ENCODE measurements around the gene PEX11G. TPM values are rescaled to one million over a fixed set of nuclear protein-coding genes. Genes with fewer than 3 reads are reported as not detected.

The PEX11G gene
- total RNA-seq, 2 donors from 2014 or later, result 3.9 to 7.6 TPM

GRCh38 chr19:7475665-7476064 is 13.2 kb downstream of the PEX11G start:
- Histone ChIP-seq H3K27ac (no peak overlapping the region), H3K4me3 (no peak overlapping the region), H3K4me1 (peaks cover 9% of the 10 kb centered on the region), H3K9me3 (no peaks in the 10 kb centered on the region), H3K27me3 (no peaks in the 10 kb centered on the region), H3K36me3 (replicated peaks in 1 of 2; ENCODE audit: insufficient read depth in 1 of 2, low read depth in 2 of 2) (peaks cover 0 to 1% of the 10 kb centered on the region in 2 donors)
- ATAC-seq (no peak), DNase-seq (no peak)
- 80 to 81% methylated on average over 3 to 5 of the region's 6 CpGs for WGBS, 2 donors
- intact Hi-C loops (cut with DNase I), result no loop called here
- no peak for TF ChIP-seq CTCF (IDR thresholded peaks at IDR 0.05)
- no peak for TF ChIP-seq POLR2A (IDR thresholded peaks at IDR 0.05)

- no peak overlapping the region for H3K4me3 ChIP-seq
- no peaks in the 10 kb centered on the region for H3K27me3 ChIP-seq
- no peak for DNase-seq
- intact Hi-C loops (cut with DNase I), result no loop called here
- no peaks in the 10 kb centered on the region for H3K9me3 ChIP-seq
- no peak overlapping the region for H3K27ac ChIP-seq
- peaks cover 0 to 6% of the 10 kb centered on the region in 2 donors for H3K36me3 ChIP-seq (replicated peaks in 1 of 2; ENCODE audit: insufficient read depth in 1 of 2, low read depth in 2 of 2)
- peaks cover 18% of the 10 kb centered on the region for H3K4me1 ChIP-seq
- TF ChIP-seq CTCF (IDR thresholded peaks at IDR 0.05) (no peak), POLR2A (IDR thresholded peaks at IDR 0.05) (no peak)
- ATAC-seq, result no peak
- WGBS, 2 donors, result 85 to 90% methylated on average over 35 to 42 of the region's 42 CpGs
These were observed 16.9 kb downstream of the PEX11G start for GRCh38 chr19:7471696-7472615.

GRCh38 chr19:7470540-7471305 is 18.1 kb downstream of the PEX11G start:
- Histone ChIP-seq H3K4me1 (peaks cover 18% of the 10 kb centered on the region), H3K36me3 (replicated peaks in 1 of 2; ENCODE audit: insufficient read depth in 1 of 2, low read depth in 2 of 2) (peaks cover 0 to 6% of the 10 kb centered on the region in 2 donors), H3K4me3 (no peak overlapping the region), H3K27me3 (no peaks in the 10 kb centered on the region), H3K9me3 (no peaks in the 10 kb centered on the region), H3K27ac (peak overlapping the region in 1 of 4 donors; percentile 55)
- peak; percentile 36 for ATAC-seq
- WGBS, 2 donors, result 50 to 54% methylated on average over 15 to 30 of the region's 31 CpGs
- intact Hi-C loops (cut with DNase I), result no loop called here
- TF ChIP-seq CTCF (IDR thresholded peaks at IDR 0.05), result no peak
- TF ChIP-seq POLR2A (IDR thresholded peaks at IDR 0.05), result no peak
- DNase-seq, result peak in 3 of 4 donors; percentile 36 to 54 (median 48)

GRCh38 chr19:7469669-7470285 is 19.1 kb downstream of the PEX11G start:
- no peaks in the 10 kb centered on the region for H3K27me3 ChIP-seq
- no peak overlapping the region for H3K4me3 ChIP-seq
- intact Hi-C loops (cut with DNase I), result no loop called here
- WGBS, 2 donors, result 84 to 89% methylated on average over 9 to 27 of the region's 31 CpGs
- peak overlapping the region in 1 of 4 donors; percentile 55 for H3K27ac ChIP-seq
- TF ChIP-seq CTCF (IDR thresholded peaks at IDR 0.05) (no peak), POLR2A (IDR thresholded peaks at IDR 0.05) (no peak)
- no peaks in the 10 kb centered on the region for H3K9me3 ChIP-seq
- H3K4me1 ChIP-seq, result peaks cover 18% of the 10 kb centered on the region
- H3K36me3 ChIP-seq (replicated peaks in 1 of 2; ENCODE audit: insufficient read depth in 1 of 2, low read depth in 2 of 2), result peaks cover 4 to 6% of the 10 kb centered on the region in 2 donors
- ATAC-seq (no peak), DNase-seq (no peak)

All from body of pancreas (tissue), 4 donors.